ENCODE results near the gene SERPINA5.

DNA sequence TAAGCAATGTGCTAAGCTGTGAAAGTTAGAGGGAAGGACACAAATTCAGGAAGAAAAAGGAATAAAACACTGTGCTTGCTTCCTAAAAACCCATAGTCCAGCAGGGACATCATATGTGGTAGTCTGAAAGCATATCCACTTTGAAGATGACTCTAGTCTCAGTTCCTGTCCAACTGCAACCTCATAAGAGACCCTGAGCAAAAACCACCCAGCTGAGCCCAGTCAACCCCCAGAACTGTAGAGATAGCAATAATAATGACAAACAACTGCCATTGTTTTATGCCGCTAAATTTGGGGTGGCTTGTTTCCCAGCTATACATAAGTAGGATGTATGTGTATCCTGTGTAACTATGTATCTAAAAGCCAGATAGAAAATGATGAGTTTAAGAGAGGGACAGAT lies 23.9 kb upstream of the SERPINA5 start:
- TF ChIP-seq, protein P1, sequence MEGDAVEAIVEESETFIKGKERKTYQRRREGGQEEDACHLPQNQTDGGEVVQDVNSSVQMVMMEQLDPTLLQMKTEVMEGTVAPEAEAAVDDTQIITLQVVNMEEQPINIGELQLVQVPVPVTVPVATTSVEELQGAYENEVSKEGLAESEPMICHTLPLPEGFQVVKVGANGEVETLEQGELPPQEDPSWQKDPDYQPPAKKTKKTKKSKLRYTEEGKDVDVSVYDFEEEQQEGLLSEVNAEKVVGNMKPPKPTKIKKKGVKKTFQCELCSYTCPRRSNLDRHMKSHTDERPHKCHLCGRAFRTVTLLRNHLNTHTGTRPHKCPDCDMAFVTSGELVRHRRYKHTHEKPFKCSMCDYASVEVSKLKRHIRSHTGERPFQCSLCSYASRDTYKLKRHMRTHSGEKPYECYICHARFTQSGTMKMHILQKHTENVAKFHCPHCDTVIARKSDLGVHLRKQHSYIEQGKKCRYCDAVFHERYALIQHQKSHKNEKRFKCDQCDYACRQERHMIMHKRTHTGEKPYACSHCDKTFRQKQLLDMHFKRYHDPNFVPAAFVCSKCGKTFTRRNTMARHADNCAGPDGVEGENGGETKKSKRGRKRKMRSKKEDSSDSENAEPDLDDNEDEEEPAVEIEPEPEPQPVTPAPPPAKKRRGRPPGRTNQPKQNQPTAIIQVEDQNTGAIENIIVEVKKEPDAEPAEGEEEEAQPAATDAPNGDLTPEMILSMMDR (IDR thresholded peaks at IDR 0.05) = no peak
- TF ChIP-seq EZH2 (IDR thresholded peaks at IDR 0.05; ENCODE audit: borderline replicate concordance, insufficient read depth, low read depth, low read length, poor library complexity, severe bottlenecking) = no peak
